Upper lobe of left lung (tissue), 6 donors: ENCODE results near the gene STIMATE. TPM values are rescaled to one million over a fixed set of nuclear protein-coding genes. Genes with fewer than 3 reads are reported as not detected.

ENCODE experiments used
- ATAC-seq, 2 donors: fragments of 200-7000 bp; cut with Tn5 transposase; one replicate each; pipeline ENCODE4 v1.9.1; 2022; ENCODE audit warnings: mild to moderate bottlenecking in 2 of 2, moderate library complexity in 2 of 2; ENCODE audit not compliant: low FRiP score in 2 of 2
- DNase-seq, 2 donors: peaks; one replicate each; pipeline ENCODE4 v3.0.0-alpha.2; 2019 to 2020
- H3K27ac ChIP-seq, 4 donors: fragments of 200-600 bp; sonication (generic); one replicate each; pipeline ENCODE4 v1.5.1; 2016 to 2019
- H3K27me3 ChIP-seq, 4 donors: fragments of 200-600 bp; sonication (generic); one replicate each; pipeline ENCODE4 v1.5.1; 2017 to 2019
- H3K36me3 ChIP-seq, 4 donors: fragments of 200-600 bp; sonication (generic); one replicate each; pipeline ENCODE4 v1.5.1; 2016 to 2019
- H3K4me1 ChIP-seq, 4 donors: fragments of 200-600 bp; sonication (generic); one replicate each; pipeline ENCODE4 v1.5.1; 2018 to 2019
- H3K4me3 ChIP-seq, 4 donors: fragments of 200-600 bp; sonication (generic); one replicate each; pipeline ENCODE4 v1.5.1; 2017 to 2019; ENCODE audit warnings: mild to moderate bottlenecking in 2 of 4, moderate library complexity in 1 of 4
- H3K9me3 ChIP-seq, 4 donors: fragments of 200-600 bp; sonication (generic); one replicate each; pipeline ENCODE4 v1.5.1; 2018 to 2019
- EP300 ChIP-seq, 4 donors: sonication (generic); formaldehyde crosslinking; IDR thresholded peaks; one replicate each; pipeline ENCODE4 v1.5.1; 2017; ENCODE audit warnings: antibody characterized with exemption in 4 of 4, control low read depth in 2 of 4
- POLR2A ChIP-seq, 4 donors: fragments of 450-650 bp; IDR thresholded peaks; one replicate each; pipeline ENCODE4 v1.5.1; 2016 to 2017; ENCODE audit warnings: antibody characterized with exemption in 4 of 4, mild to moderate bottlenecking in 2 of 4
- POLR2AphosphoS5 ChIP-seq, 2 donors: sonication (generic); formaldehyde crosslinking; IDR thresholded peaks; one replicate each; pipeline ENCODE4 v1.5.1; 2017; ENCODE audit warnings: antibody characterized with exemption in 2 of 2
- WGBS, 2 donors: methylation state at CpG; one replicate each; pipeline ENCODE4 v1.1.5; 2017 to 2018; 5-methylcytosine and 5-hydroxymethylcytosine counted together
- total RNA-seq, 6 donors: library from RNA; depleted of rRNA in 4 of 6; stranded (reverse); fragments of >200 nt in 4 of 6; gene quantifications; one replicate each; pipeline versions ENCODE4 v1.1.0 to v1.2.1, GENCODE V29; 2016 to 2021
- TF ChIP-seq, protein P1 (sequence below), 6 experiments: fragments of 450-650 bp in 4 of 6; fragments of 200-600 bp in 2 of 6; sonication (generic) in 2 of 6; IDR thresholded peaks; one replicate each; pipeline ENCODE4 v1.5.1; 2016 to 2019; ENCODE audit warnings: antibody characterized with exemption in 6 of 6
- donor health status: DM: no; HTN: no; CAD: no; lungs with moderate emphysema.
- donor health status: DM: no; HTN: yes; CAD: no; lungs with severe emphysema.

Gene STIMATE
- total RNA-seq, 6 donors from 2014 or later: 39.7 to 87.0 (median 44.9) TPM

DNA sequence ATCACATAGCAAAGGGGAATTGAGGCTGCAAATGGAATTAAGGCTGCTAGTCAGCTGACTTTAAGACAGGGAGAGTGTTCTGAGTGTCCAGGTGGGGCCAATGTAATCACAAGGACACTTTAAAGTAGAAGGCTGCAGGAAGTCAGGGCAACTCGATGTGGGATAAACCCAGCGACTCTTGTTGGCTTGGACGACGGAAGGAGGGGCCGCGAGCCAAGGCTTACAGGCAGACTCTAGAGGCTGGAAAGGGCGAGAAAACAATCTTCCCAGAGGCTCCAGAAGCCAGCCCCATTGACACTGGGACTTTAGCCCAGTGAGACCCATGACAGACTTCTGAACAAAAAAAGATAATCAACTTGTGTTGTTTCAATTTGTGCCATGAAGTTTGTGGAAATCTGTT lies 49.6 kb downstream of the STIMATE start:
- H3K36me3 ChIP-seq: peaks cover 6 to 63% (median 32%) of the 10 kb centered on the region in 4 donors
- H3K27me3 ChIP-seq: no peaks in the 10 kb centered on the region
- TF ChIP-seq EP300 (IDR thresholded peaks at IDR 0.05) (no peak), POLR2A (IDR thresholded peaks at IDR 0.05) (no peak), POLR2AphosphoS5 (IDR thresholded peaks at IDR 0.05) (no peak)
- TF ChIP-seq, protein P1, sequence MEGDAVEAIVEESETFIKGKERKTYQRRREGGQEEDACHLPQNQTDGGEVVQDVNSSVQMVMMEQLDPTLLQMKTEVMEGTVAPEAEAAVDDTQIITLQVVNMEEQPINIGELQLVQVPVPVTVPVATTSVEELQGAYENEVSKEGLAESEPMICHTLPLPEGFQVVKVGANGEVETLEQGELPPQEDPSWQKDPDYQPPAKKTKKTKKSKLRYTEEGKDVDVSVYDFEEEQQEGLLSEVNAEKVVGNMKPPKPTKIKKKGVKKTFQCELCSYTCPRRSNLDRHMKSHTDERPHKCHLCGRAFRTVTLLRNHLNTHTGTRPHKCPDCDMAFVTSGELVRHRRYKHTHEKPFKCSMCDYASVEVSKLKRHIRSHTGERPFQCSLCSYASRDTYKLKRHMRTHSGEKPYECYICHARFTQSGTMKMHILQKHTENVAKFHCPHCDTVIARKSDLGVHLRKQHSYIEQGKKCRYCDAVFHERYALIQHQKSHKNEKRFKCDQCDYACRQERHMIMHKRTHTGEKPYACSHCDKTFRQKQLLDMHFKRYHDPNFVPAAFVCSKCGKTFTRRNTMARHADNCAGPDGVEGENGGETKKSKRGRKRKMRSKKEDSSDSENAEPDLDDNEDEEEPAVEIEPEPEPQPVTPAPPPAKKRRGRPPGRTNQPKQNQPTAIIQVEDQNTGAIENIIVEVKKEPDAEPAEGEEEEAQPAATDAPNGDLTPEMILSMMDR (IDR thresholded peaks at IDR 0.05): no peak
- H3K4me1 ChIP-seq: peaks cover 23 to 40% (median 27%) of the 10 kb centered on the region in 4 donors
- H3K9me3 ChIP-seq: no peaks in the 10 kb centered on the region
- H3K4me3 ChIP-seq: no peak overlapping the region
- no peak overlapping the region for H3K27ac ChIP-seq
- no peak for ATAC-seq
- no peak for DNase-seq
- 91 to 92% methylated on average over 7 of the region's 7 CpGs for WGBS, 2 donors

DNA sequence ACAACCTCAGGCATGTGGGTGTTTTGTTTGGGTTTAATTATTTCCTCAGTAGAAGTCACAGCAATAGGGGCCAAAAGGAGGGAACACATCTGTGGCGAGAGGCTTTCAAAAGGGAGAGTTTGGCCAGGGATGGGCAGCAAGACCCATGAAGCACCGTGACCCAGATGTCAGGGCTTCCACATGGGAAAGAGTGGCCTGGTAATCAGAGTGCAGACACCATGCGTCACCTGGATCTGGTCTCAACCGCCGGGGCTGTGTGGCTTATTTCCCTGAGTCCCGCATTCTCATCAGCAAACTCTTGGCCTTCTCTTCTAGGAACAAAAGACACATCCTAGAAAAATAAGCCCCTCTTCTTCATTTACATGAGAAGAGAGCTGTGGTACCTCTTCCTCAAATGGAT lies 50.1 kb downstream of the STIMATE start:
- Histone ChIP-seq H3K9me3 (no peaks in the 10 kb centered on the region), H3K27me3 (no peaks in the 10 kb centered on the region), H3K4me1 (peaks cover 23 to 37% (median 28%) of the 10 kb centered on the region in 4 donors), H3K27ac (peak overlapping the region in 1 of 4 donors; percentile 80), H3K4me3 (no peak overlapping the region), H3K36me3 (peaks cover 6 to 62% (median 33%) of the 10 kb centered on the region in 4 donors)
- ATAC-seq (no peak), DNase-seq (no peak)
- TF ChIP-seq POLR2A (IDR thresholded peaks at IDR 0.05) (no peak), POLR2AphosphoS5 (IDR thresholded peaks at IDR 0.05) (no peak), EP300 (IDR thresholded peaks at IDR 0.05) (no peak)
- TF ChIP-seq, protein P1 (IDR thresholded peaks at IDR 0.05): no peak
- WGBS, 2 donors: 92 to 100% methylated on average over 6 of the region's 6 CpGs

DNA sequence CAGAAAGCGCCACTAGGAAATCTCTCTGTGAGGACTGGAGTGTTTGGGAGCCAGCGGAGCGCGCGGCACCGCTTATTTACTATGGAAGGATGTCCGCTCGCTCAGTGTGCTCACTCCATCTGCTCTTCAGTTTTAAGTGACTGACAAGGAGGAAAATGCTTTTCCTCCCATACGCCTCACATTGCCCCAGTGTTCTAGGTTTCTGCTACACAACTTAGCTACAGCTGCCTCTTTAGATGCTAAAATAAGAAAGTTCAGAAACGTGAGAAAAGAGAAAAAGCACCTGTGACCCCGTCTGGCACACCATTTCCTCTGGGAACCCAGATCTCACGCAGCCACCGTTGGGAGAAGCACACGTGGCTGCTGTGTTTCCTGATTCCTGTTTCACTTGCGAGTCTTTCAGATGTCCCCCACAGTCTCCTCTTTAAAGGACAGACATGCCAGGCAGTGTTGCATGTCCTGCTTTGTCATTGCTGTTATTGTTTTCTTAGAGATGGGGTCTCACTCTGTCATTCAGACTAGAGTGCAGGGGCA lies 50.8 kb downstream of the STIMATE start:
- H3K4me3 ChIP-seq: no peak overlapping the region
- no peak for ATAC-seq
- H3K27me3 ChIP-seq: no peaks in the 10 kb centered on the region
- H3K4me1 ChIP-seq: peaks cover 20 to 33% (median 28%) of the 10 kb centered on the region in 4 donors
- 62 to 83% methylated on average over 15 of the region's 15 CpGs for WGBS, 2 donors
- TF ChIP-seq POLR2A (IDR thresholded peaks at IDR 0.05): no peak
- TF ChIP-seq, protein P1 (IDR thresholded peaks at IDR 0.05): no peak
- TF ChIP-seq POLR2AphosphoS5 (IDR thresholded peaks at IDR 0.05): no peak
- TF ChIP-seq EP300 (IDR thresholded peaks at IDR 0.05): no peak
- peaks cover 6 to 62% (median 36%) of the 10 kb centered on the region in 4 donors for H3K36me3 ChIP-seq
- H3K27ac ChIP-seq: peak overlapping the region in 3 of 4 donors; percentile 72 to 80 (median 74)
- no peak for DNase-seq
- H3K9me3 ChIP-seq: no peaks in the 10 kb centered on the region

DNA sequence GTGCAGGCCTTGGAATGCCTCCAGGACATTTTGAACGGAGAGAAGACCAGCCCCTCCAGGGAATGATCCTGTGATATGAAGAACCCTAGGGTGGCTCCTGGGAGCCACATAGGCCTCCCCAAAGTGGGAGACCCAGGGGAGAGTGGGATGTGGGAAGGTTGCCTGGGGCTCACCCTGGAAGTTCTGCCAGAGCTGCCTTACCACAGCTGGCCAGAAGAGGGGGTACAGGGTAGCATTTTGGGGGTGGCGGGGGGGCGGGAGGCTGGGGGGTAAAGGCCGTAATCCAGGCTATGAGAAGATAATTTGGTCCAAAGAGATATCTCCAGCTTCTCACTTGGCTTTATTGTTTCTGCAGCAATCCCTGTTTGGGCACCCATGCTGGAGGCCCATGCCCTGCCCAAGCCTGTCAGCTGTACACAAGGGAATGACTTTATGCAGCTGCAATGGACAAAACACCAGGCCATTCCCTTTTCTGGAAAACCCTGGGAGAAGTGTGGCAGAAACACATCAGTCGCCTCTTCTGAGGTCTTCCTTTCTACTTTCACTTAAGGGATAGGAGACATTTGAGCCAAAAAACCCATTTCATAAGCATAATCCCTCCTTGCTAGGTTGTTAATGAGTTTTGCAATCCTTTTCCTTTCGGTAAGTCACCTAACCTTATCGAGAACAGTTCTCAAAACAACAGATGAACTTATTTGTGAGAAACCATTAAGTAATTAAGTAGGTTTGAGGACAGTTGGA lies 51.5 kb downstream of the STIMATE start:
- peak overlapping the region in 3 of 4 donors; percentile 72 to 80 (median 74) for H3K27ac ChIP-seq
- DNase-seq (no peak), ATAC-seq (peak in 1 of 2 donors; percentile 32)
- H3K4me1 ChIP-seq: peaks cover 20 to 33% (median 28%) of the 10 kb centered on the region in 4 donors
- peaks cover 6 to 62% (median 40%) of the 10 kb centered on the region in 4 donors for H3K36me3 ChIP-seq
- TF ChIP-seq POLR2A (IDR thresholded peaks at IDR 0.05) (no peak), EP300 (IDR thresholded peaks at IDR 0.05) (no peak)
- TF ChIP-seq, protein P1 (IDR thresholded peaks at IDR 0.05): peak in 3 of 6 experiments; percentile 19 to 43 (median 33)
- no peaks in the 10 kb centered on the region for H3K9me3 ChIP-seq
- WGBS, 2 donors: 63 to 73% methylated on average over 6 to 7 of the region's 7 CpGs
- H3K4me3 ChIP-seq: no peak overlapping the region
- no peaks in the 10 kb centered on the region for H3K27me3 ChIP-seq
